Gastrocnemius medialis (tissue), 4 donors: ENCODE results near the gene TSHR. TPM values are rescaled to one million over a fixed set of nuclear protein-coding genes. Genes with fewer than 3 reads are reported as not detected.
"Not testable (repeated sequence)": the region's sequence is repeated elsewhere in the genome, so short reads cannot be mapped to it uniquely, and the experiment has no call there.

Experiments used
- ATAC-seq, 2 donors: fragments of 150-250 bp; one replicate each; pipeline ENCODE4 v1.9.1; 2016
- DNase-seq, 2 donors: peaks; one replicate each; pipeline ENCODE4 v3.0.0-alpha.2; 2019
- H3K27ac ChIP-seq, 4 donors: fragments of 200-600 bp; sonication (generic); 1 replicate in 1 of 4; 2 replicates in 3 of 4; pipeline ENCODE4 v1.5.1; 2016 to 2018; ENCODE audit warnings: mild to moderate bottlenecking in 2 of 4, moderate library complexity in 1 of 4
- H3K27me3 ChIP-seq, 3 donors: fragments of 200-600 bp; sonication (generic) in 2 of 3; 1 replicate in 1 of 3; 2 replicates in 2 of 3; pipeline versions ENCODE4 v1.5.1 to v1.6.0; 2016 to 2019; ENCODE audit warnings: mild to moderate bottlenecking in 1 of 3, moderate library complexity in 1 of 3
- H3K36me3 ChIP-seq, 2 donors: fragments of 200-600 bp; sonication (generic) in 1 of 2; one replicate each; pipeline ENCODE4 v1.5.1; 2017 to 2018
- H3K4me1 ChIP-seq, 2 donors: fragments of 200-600 bp; sonication (generic) in 1 of 2; one replicate each; pipeline ENCODE4 v1.5.1; 2016 to 2017; ENCODE audit warnings: mild to moderate bottlenecking in 2 of 2
- H3K4me3 ChIP-seq, 4 donors: fragments of 200-600 bp; sonication (generic) in 3 of 4; 1 replicate in 1 of 4; 2 replicates in 3 of 4; pipeline ENCODE4 v1.5.1; 2016 to 2019; ENCODE audit warnings: mild to moderate bottlenecking in 2 of 4
- H3K9me3 ChIP-seq, 3 donors: fragments of 200-600 bp; sonication (generic) in 2 of 3; 1 replicate in 1 of 3; 2 replicates in 2 of 3; pipeline ENCODE4 v1.5.1; 2016 to 2019
- CTCF ChIP-seq, 5 experiments: fragments of 450-650 bp in 3 of 5; fragments of 200-600 bp in 2 of 5; sonication (generic) in 2 of 5; IDR thresholded peaks in 4 of 5; conservative IDR thresholded peaks in 1 of 5; 1 replicate in 4 of 5; 2 replicates in 1 of 5; pipeline ENCODE4 v1.5.1; 2016 to 2019; ENCODE audit warnings: antibody characterized with exemption in 5 of 5, mild to moderate bottlenecking in 3 of 5, moderate library complexity in 3 of 5
- POLR2A ChIP-seq, 2 donors: fragments of 450-650 bp; IDR thresholded peaks; one replicate each; pipeline ENCODE4 v1.6.1; 2017; ENCODE audit warnings: antibody characterized with exemption in 2 of 2, mild to moderate bottlenecking in 2 of 2, moderate library complexity in 2 of 2
- in situ Hi-C, 4 donors: fragments of 200-750 bp; cut with MboI; loops; one replicate each; pipeline versions ENCODE4 v1.15.0 to v1.8.0; 2017; ENCODE audit warnings: low sequenced_read_pairs in 4 of 4
- intact Hi-C: fragments of 100-400 bp; cut with DNase I; formaldehyde crosslinking; loops from one replicate; pipeline ENCODE4 v1.15.1; 2023; ENCODE audit warnings: low total_unique reads
- total RNA-seq, 4 donors: library from RNA; depleted of rRNA; stranded (reverse); fragments of >200 nt; gene quantifications; one replicate each; pipeline versions ENCODE4 v1.1.0 to v1.2.3, GENCODE V29; 2016

Gene TSHR
- not detected for total RNA-seq

GRCh38 chr14:80955416-80955941 lies at the start of gene TSHR:
Gene TSHR, plus strand, starts transcription at chr14:80955621. Its CDS starts 60 bp downstream, at chr14:80955681.
- Histone ChIP-seq H3K9me3 (no peaks in the 10 kb centered on the region), H3K27ac (no peak within 1 kb of the TSS), H3K27me3 (no peaks in the 10 kb centered on the region), H3K36me3 (no peaks in the 10 kb centered on the region), H3K4me1 (peaks cover 0 to 7% of the 10 kb centered on the region in 2 donors), H3K4me3 (peak within 1 kb of the TSS; percentile 61 to 72 (median 68))
- intact Hi-C loops = loop anchor here (2.0 kb wide), 1 partner anchor 255 kb away; no protein-coding TSS in a partner anchor
- in situ Hi-C loops = no loop called here
- no peak for DNase-seq
- TF ChIP-seq CTCF (IDR thresholded peaks at IDR 0.05 in 4 of 5, conservative IDR thresholded peaks at IDR 0.05 in 1 of 5) (no peak), POLR2A (IDR thresholded peaks at IDR 0.05) (no peak)
- ATAC-seq = peak in 1 of 2 donors; percentile 37

- Histone ChIP-seq H3K27ac (no peak overlapping the region), H3K4me1 (no peaks in the 10 kb centered on the region), H3K36me3 (no peaks in the 10 kb centered on the region), H3K4me3 (no peak overlapping the region), H3K9me3 (no peaks in the 10 kb centered on the region), H3K27me3 (no peaks in the 10 kb centered on the region)
- no peak for DNase-seq
- TF ChIP-seq POLR2A (IDR thresholded peaks at IDR 0.05) (no peak), CTCF (IDR thresholded peaks at IDR 0.05 in 4 of 5, conservative IDR thresholded peaks at IDR 0.05 in 1 of 5) (no peak)
- in situ Hi-C loops (no loop called here), intact Hi-C loops (no loop called here)
- ATAC-seq = no peak
Measured at GRCh38 chr14:80906336-80906735, 49.1 kb upstream of the TSHR start.

- no peaks in the 10 kb centered on the region for H3K4me1 ChIP-seq
- no peak overlapping the region for H3K4me3 ChIP-seq
- no peaks in the 10 kb centered on the region for H3K36me3 ChIP-seq
- H3K27me3 ChIP-seq = no peaks in the 10 kb centered on the region
- ATAC-seq = no peak
- no peak overlapping the region for H3K27ac ChIP-seq
- TF ChIP-seq CTCF (IDR thresholded peaks at IDR 0.05 in 4 of 5, conservative IDR thresholded peaks at IDR 0.05 in 1 of 5) (no peak), POLR2A (IDR thresholded peaks at IDR 0.05) (no peak)
- in situ Hi-C loops (no loop called here), intact Hi-C loops (no loop called here)
- DNase-seq = no peak
- H3K9me3 ChIP-seq = no peaks in the 10 kb centered on the region
Measured at GRCh38 chr14:80906946-80907345, 48.5 kb upstream of the TSHR start.

GRCh38 chr14:80912013-80912412 lies 43.4 kb upstream of the TSHR start:
- ATAC-seq, DNase-seq, in situ Hi-C loops, intact Hi-C loops, H3K4me1 ChIP-seq, H3K27me3 ChIP-seq, H3K36me3 ChIP-seq, H3K27ac ChIP-seq, H3K4me3 ChIP-seq, H3K9me3 ChIP-seq: not testable (repeated sequence)

GRCh38 chr14:80919622-80920021 lies 35.8 kb upstream of the TSHR start:
- Histone ChIP-seq H3K9me3 (no peaks in the 10 kb centered on the region), H3K27me3 (no peaks in the 10 kb centered on the region), H3K36me3 (peaks cover 0 to 9% of the 10 kb centered on the region in 2 donors), H3K4me3 (no peak overlapping the region), H3K27ac (no peak overlapping the region), H3K4me1 (no peaks in the 10 kb centered on the region)
- no peak for TF ChIP-seq POLR2A (IDR thresholded peaks at IDR 0.05)
- TF ChIP-seq CTCF (IDR thresholded peaks at IDR 0.05 in 4 of 5, conservative IDR thresholded peaks at IDR 0.05 in 1 of 5) = no peak
- ATAC-seq = no peak
- in situ Hi-C loops = no loop called here
- intact Hi-C loops = no loop called here
- no peak for DNase-seq
